ENCODE data around the gene AOAH. TPM values are rescaled to one million over a fixed set of nuclear protein-coding genes. Genes with fewer than 3 reads are reported as not detected.
"Not testable (repeated sequence)": the region's sequence is repeated elsewhere in the genome, so short reads cannot be mapped to it uniquely, and the experiment has no call there.

AOAH gene
- total RNA-seq, 1 experiment from 2014 or later, result not detected

GRCh38 chr7:36497775-36498174 is 226.5 kb downstream of the AOAH start:
- no peaks in the 10 kb centered on the region for H3K9me3 ChIP-seq (ENCODE audit: low read depth, low read length, poor library complexity, severe bottlenecking)
- no peaks in the 10 kb centered on the region for H3K4me1 ChIP-seq (ENCODE audit: insufficient read depth, low read length, poor library complexity, severe bottlenecking)
- no peaks in the 10 kb centered on the region for H3K36me3 ChIP-seq (ENCODE audit: insufficient read depth, low read length, poor library complexity, severe bottlenecking)
- peaks cover 3% of the 10 kb centered on the region for H3K27me3 ChIP-seq (replicated peaks; ENCODE audit: insufficient read depth, low read depth, low read length, poor library complexity)
- ChIA-PET POLR2A (ENCODE audit: low non-redundant PET) (no interaction called here), CTCF (no interaction called here)
- H3K27ac ChIP-seq (ENCODE audit: low read depth, low read length, poor library complexity, severe bottlenecking), result no peak overlapping the region
- intact Hi-C loops (cut with micrococcal nuclease; ENCODE audit: unreplicated experiment), result no loop called here
- DNase-seq (ENCODE audit: low spot score), result no peak
- BruUV-seq (replicated peaks), result no TSS peak
- no peak overlapping the region for H3K4me3 ChIP-seq (ENCODE audit: low read depth, low read length, poor library complexity, severe bottlenecking)
- TF ChIP-seq EZH2 (IDR thresholded peaks at IDR 0.05; ENCODE audit: borderline replicate concordance, low read depth, low read length, poor library complexity, severe bottlenecking), result no peak

- H3K27me3 ChIP-seq (replicated peaks; ENCODE audit: insufficient read depth, low read depth, low read length, poor library complexity); H3K9me3 ChIP-seq (ENCODE audit: low read depth, low read length, poor library complexity, severe bottlenecking); DNase-seq (ENCODE audit: low spot score); intact Hi-C loops (cut with micrococcal nuclease; ENCODE audit: unreplicated experiment); H3K27ac ChIP-seq (ENCODE audit: low read depth, low read length, poor library complexity, severe bottlenecking); H3K36me3 ChIP-seq (ENCODE audit: insufficient read depth, low read length, poor library complexity, severe bottlenecking); H3K4me1 ChIP-seq (ENCODE audit: insufficient read depth, low read length, poor library complexity, severe bottlenecking); BruUV-seq (replicated peaks); H3K4me3 ChIP-seq (ENCODE audit: low read depth, low read length, poor library complexity, severe bottlenecking); POLR2A ChIA-PET (ENCODE audit: low non-redundant PET): not testable (repeated sequence)
- CTCF ChIA-PET, result interaction anchor here (0.6 kb wide), 1 partner anchor 47 kb away, joined by 3 read pairs; no protein-coding TSS in a partner anchor
These were observed 227.1 kb downstream of the AOAH start for GRCh38 chr7:36497176-36497575.

- ChIA-PET POLR2A (ENCODE audit: low non-redundant PET) (no interaction called here), CTCF (interaction anchor here (0.6 kb wide), 1 partner anchor 46 kb away, joined by 3 read pairs; no protein-coding TSS in a partner anchor)
- Histone ChIP-seq H3K4me1 (ENCODE audit: insufficient read depth, low read length, poor library complexity, severe bottlenecking) (no peaks in the 10 kb centered on the region), H3K4me3 (ENCODE audit: low read depth, low read length, poor library complexity, severe bottlenecking) (no peak overlapping the region), H3K27me3 (replicated peaks; ENCODE audit: insufficient read depth, low read depth, low read length, poor library complexity) (peaks cover 14% of the 10 kb centered on the region), H3K36me3 (ENCODE audit: insufficient read depth, low read length, poor library complexity, severe bottlenecking) (no peaks in the 10 kb centered on the region), H3K27ac (ENCODE audit: low read depth, low read length, poor library complexity, severe bottlenecking) (no peak overlapping the region), H3K9me3 (ENCODE audit: low read depth, low read length, poor library complexity, severe bottlenecking) (no peaks in the 10 kb centered on the region)
- no TSS peak for BruUV-seq (replicated peaks)
- intact Hi-C loops (cut with micrococcal nuclease; ENCODE audit: unreplicated experiment), result no loop called here
- no peak for DNase-seq (ENCODE audit: low spot score)
- TF ChIP-seq EZH2 (IDR thresholded peaks at IDR 0.05; ENCODE audit: borderline replicate concordance, low read depth, low read length, poor library complexity, severe bottlenecking) (no peak), CTCF (conservative IDR thresholded peaks at IDR 0.05; ENCODE audit: low read depth, low read length) (no peak)
These were observed 227.7 kb downstream of the AOAH start for GRCh38 chr7:36496576-36496975.

GRCh38 chr7:36491317-36491716 is 233.0 kb downstream of the AOAH start:
- Histone ChIP-seq H3K36me3 (ENCODE audit: insufficient read depth, low read length, poor library complexity, severe bottlenecking) (no peaks in the 10 kb centered on the region), H3K4me1 (ENCODE audit: insufficient read depth, low read length, poor library complexity, severe bottlenecking) (no peaks in the 10 kb centered on the region), H3K4me3 (ENCODE audit: low read depth, low read length, poor library complexity, severe bottlenecking) (no peak overlapping the region), H3K9me3 (ENCODE audit: low read depth, low read length, poor library complexity, severe bottlenecking) (no peaks in the 10 kb centered on the region), H3K27me3 (replicated peaks; ENCODE audit: insufficient read depth, low read depth, low read length, poor library complexity) (peaks cover 39% of the 10 kb centered on the region), H3K27ac (ENCODE audit: low read depth, low read length, poor library complexity, severe bottlenecking) (no peak overlapping the region)
- DNase-seq (ENCODE audit: low spot score), result no peak
- TF ChIP-seq CTCF (conservative IDR thresholded peaks at IDR 0.05; ENCODE audit: low read depth, low read length) (no peak), EZH2 (IDR thresholded peaks at IDR 0.05; ENCODE audit: borderline replicate concordance, low read depth, low read length, poor library complexity, severe bottlenecking) (no peak)
- intact Hi-C loops (cut with micrococcal nuclease; ENCODE audit: unreplicated experiment), result no loop called here
- CTCF ChIA-PET, result no interaction called here
- no TSS peak for BruUV-seq (replicated peaks)
- POLR2A ChIA-PET (ENCODE audit: low non-redundant PET), result no interaction called here
